GM06990 (cell line): ENCODE measurements around the gene MICALL1.
A peak's percentile ranks its signal among the peaks of the same experiment; 100 is the strongest.

ENCODE experiments used
- DNase-seq: peaks from one replicate; pipeline ENCODE4 v3.0.0-alpha.2; 2011; ENCODE audit not compliant: insufficient read length; ENCODE audit errors: extremely low read depth
- H3K27me3 ChIP-seq: replicated peaks from 2 replicates; pipeline ENCODE4 v1.6.0; 2011; ENCODE audit warnings: low read length; ENCODE audit not compliant: control insufficient read depth, insufficient read depth
- H3K36me3 ChIP-seq: 2 replicates; pipeline ENCODE4 v1.5.1; 2011; ENCODE audit warnings: low read length; ENCODE audit not compliant: control insufficient read depth, insufficient read depth
- H3K4me3 ChIP-seq: replicated peaks from 2 replicates; pipeline ENCODE4 v1.5.1; 2011; ENCODE audit warnings: low read depth, mild to moderate bottlenecking, control low read depth, low read length
- CTCF ChIP-seq: IDR thresholded peaks from 2 replicates; pipeline ENCODE4 v1.5.1; 2011; ENCODE audit warnings: low read length, control low read depth, mild to moderate bottlenecking, inconsistent platforms; ENCODE audit not compliant: insufficient read depth, poor library complexity, severe bottlenecking

The MICALL1 gene

GRCh38 chr22:37905534-37906363 is at the start of gene MICALL1:
TSS of gene MICALL1 (plus strand) at chr22:37906297. CDS start at chr22:37906423, 126 bp downstream.
- no peak for TF ChIP-seq CTCF
- Histone ChIP-seq H3K36me3 (no peaks in the 10 kb centered on the region), H3K27me3 (no peaks in the 10 kb centered on the region), H3K4me3 (peak within 1 kb of the TSS; percentile 68)
- DNase-seq, result peak; percentile 83

- DNase-seq, result no peak
- peaks cover 36% of the 10 kb centered on the region for H3K36me3 ChIP-seq
- TF ChIP-seq CTCF, result no peak
- H3K27me3 ChIP-seq, result no peaks in the 10 kb centered on the region
- H3K4me3 ChIP-seq, result no peak overlapping the region
These were observed 45.2 kb upstream of the MICALL1 start for GRCh38 chr22:37860796-37861421.

GRCh38 chr22:37862570-37863325 is 43.3 kb upstream of the MICALL1 start:
- Histone ChIP-seq H3K4me3 (no peak overlapping the region), H3K27me3 (no peaks in the 10 kb centered on the region), H3K36me3 (peaks cover 35% of the 10 kb centered on the region)
- TF ChIP-seq CTCF, result no peak
- DNase-seq, result no peak

- no peak for DNase-seq
- peaks cover 41% of the 10 kb centered on the region for H3K36me3 ChIP-seq
These were observed 40.6 kb upstream of the MICALL1 start for GRCh38 chr22:37865510-37865909.

GRCh38 chr22:37870273-37870672 is 35.8 kb upstream of the MICALL1 start:
- Histone ChIP-seq H3K36me3 (peaks cover 32% of the 10 kb centered on the region), H3K4me3 (no peak overlapping the region), H3K27me3 (no peaks in the 10 kb centered on the region)
- no peak for DNase-seq
- TF ChIP-seq CTCF, result no peak

More at GRCh38 chr22:37865510-37865909, 40.6 kb upstream of the MICALL1 start:
- no peak for TF ChIP-seq CTCF
- no peak overlapping the region for H3K4me3 ChIP-seq
- no peaks in the 10 kb centered on the region for H3K27me3 ChIP-seq
